IPS DF 6.9 (cell line): ENCODE measurements around the gene KLHL29.

Source experiments
- DNase-seq: peaks from one replicate; pipeline ENCODE4 v3.0.0-alpha.2; 2013; ENCODE audit warnings: low read depth, low spot score
- H3K27ac ChIP-seq: one replicate; pipeline ENCODE4 v1.5.1; 2013; ENCODE audit warnings: low read length, control low read depth
- H3K27me3 ChIP-seq: 2 replicates; pipeline ENCODE4 v1.6.1; 2013; ENCODE audit warnings: mild to moderate bottlenecking, low read length; ENCODE audit not compliant: control insufficient read depth, insufficient read depth
- H3K36me3 ChIP-seq: 2 replicates; pipeline ENCODE4 v1.6.1; 2013; ENCODE audit warnings: low read length; ENCODE audit not compliant: control insufficient read depth, insufficient read depth
- H3K4me1 ChIP-seq: 2 replicates; pipeline ENCODE4 v1.6.1; 2013; ENCODE audit warnings: low read length; ENCODE audit not compliant: control insufficient read depth, insufficient read depth
- H3K4me3 ChIP-seq: 2 replicates; pipeline ENCODE4 v1.5.1; 2013; ENCODE audit warnings: mild to moderate bottlenecking, low read length
- H3K9me3 ChIP-seq: 2 replicates; pipeline ENCODE4 v1.6.1; 2013; ENCODE audit warnings: low read length, inconsistent platforms; ENCODE audit not compliant: control insufficient read depth, insufficient read depth
- WGBS: extraction: QIAGEN DNeasy Blood & Tissue Kit; methylation state at CpG from one replicate; pipeline ENCODE4 v1.1.7; 2013; ENCODE audit warnings: mixed read lengths, missing lambda C conversion rate; ENCODE audit not compliant: insufficient read length, insufficient coverage; 5-methylcytosine and 5-hydroxymethylcytosine counted together

Gene KLHL29

DNA sequence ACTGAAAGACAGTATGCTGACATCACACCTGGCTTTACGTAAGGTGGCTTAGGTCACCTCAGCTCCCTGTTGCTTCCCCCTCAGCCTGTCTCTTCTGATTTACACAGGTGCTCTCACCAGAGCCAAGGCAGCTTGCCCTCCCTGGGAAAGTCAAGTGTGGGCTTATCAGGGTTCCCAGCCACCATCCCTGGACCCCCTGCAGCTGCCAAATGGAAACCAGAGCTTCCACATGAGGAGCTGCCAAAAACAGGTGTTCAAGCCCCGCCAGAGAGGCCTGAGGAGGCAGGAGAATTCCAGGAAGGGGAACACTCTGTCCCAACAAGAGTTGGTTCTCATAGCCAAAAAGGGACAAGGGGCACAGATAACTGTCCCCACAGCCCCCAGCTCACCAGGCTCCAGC, 275.3 kb downstream of the KLHL29 start:
- no CpG with 5 or more reads among the region's 2 CpGs for WGBS
- no peaks in the 10 kb centered on the region for H3K36me3 ChIP-seq
- H3K27me3 ChIP-seq: no peaks in the 10 kb centered on the region
- H3K27ac ChIP-seq: no peak overlapping the region
- DNase-seq: no peak
- H3K4me3 ChIP-seq: no peak overlapping the region
- no peaks in the 10 kb centered on the region for H3K9me3 ChIP-seq
- H3K4me1 ChIP-seq: 0 out of 2 replicates have a peak, but pooled peaks cover 2% of the 10 kb centered on the region

DNA sequence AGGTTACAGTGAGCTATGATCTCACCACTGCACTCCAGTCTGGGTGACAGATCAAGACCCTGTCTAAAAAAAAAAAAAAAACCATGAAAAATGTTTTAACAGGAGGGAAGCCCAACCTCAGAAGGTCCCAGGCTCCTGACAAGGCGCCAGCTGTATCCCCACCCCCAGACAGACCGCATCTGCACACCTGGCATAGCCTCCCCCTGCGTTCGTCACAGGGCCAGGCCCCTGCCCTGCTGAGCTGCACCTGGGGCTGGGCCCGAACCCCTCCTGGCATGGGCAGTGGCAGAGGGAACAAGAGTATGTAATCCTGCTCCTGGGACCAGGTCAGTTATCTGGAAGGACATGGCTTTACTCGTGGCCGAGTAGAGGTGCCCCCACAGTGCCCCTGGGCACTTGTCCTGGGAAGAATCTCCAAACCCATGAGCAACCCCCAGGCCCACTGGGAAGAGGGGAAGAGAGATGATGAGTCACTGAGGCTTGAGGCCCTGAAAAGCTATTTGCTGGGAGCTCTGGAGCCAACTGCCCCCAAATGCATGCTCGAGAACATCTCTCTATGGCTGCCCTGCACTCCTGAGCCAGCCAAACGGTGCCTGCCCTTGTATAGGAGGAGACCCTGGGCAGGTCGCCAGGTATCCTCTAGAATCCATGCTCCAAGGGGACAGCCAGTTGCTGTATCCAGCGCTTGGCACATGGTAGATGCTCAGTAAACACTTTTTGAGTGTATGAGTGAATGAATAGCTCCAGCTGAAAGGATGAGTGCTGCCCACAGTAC, 276.5 kb downstream of the KLHL29 start:
- no peaks in the 10 kb centered on the region for H3K27me3 ChIP-seq
- DNase-seq: no peak
- H3K4me3 ChIP-seq: no peak overlapping the region
- no peak overlapping the region for H3K27ac ChIP-seq
- H3K9me3 ChIP-seq: no peaks in the 10 kb centered on the region
- WGBS: no CpG with 5 or more reads among the region's 11 CpGs
- no peaks in the 10 kb centered on the region for H3K36me3 ChIP-seq
- 0 out of 2 replicates have a peak, but pooled peaks cover 2% of the 10 kb centered on the region for H3K4me1 ChIP-seq

DNA sequence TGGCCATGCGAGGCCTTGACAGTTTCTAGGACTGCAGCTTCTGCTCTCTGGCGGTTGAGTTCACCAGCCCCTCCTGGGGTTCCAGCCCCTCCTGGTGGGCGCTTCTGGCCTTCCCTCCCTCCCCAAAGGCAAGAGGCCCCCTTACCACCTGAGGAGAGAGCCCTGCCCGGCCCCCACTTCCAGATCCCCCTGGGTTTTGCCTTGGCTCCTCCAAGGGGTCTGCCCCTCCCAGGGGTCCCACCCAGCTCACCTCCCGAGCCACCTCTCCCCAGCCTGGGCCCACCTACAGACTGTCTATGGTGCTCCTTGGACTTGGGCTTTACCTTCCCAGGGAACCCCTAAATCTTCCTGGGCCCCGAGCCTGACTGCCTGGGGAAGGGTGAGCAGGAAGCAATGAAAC, 277.5 kb downstream of the KLHL29 start:
- Histone ChIP-seq H3K9me3 (no peaks in the 10 kb centered on the region), H3K27me3 (no peaks in the 10 kb centered on the region), H3K4me1 (0 out of 2 replicates have a peak, but pooled peaks cover 2% of the 10 kb centered on the region), H3K27ac (no peak overlapping the region), H3K36me3 (no peaks in the 10 kb centered on the region), H3K4me3 (no peak overlapping the region)
- DNase-seq: no peak
- no CpG with 5 or more reads among the region's 6 CpGs for WGBS

DNA sequence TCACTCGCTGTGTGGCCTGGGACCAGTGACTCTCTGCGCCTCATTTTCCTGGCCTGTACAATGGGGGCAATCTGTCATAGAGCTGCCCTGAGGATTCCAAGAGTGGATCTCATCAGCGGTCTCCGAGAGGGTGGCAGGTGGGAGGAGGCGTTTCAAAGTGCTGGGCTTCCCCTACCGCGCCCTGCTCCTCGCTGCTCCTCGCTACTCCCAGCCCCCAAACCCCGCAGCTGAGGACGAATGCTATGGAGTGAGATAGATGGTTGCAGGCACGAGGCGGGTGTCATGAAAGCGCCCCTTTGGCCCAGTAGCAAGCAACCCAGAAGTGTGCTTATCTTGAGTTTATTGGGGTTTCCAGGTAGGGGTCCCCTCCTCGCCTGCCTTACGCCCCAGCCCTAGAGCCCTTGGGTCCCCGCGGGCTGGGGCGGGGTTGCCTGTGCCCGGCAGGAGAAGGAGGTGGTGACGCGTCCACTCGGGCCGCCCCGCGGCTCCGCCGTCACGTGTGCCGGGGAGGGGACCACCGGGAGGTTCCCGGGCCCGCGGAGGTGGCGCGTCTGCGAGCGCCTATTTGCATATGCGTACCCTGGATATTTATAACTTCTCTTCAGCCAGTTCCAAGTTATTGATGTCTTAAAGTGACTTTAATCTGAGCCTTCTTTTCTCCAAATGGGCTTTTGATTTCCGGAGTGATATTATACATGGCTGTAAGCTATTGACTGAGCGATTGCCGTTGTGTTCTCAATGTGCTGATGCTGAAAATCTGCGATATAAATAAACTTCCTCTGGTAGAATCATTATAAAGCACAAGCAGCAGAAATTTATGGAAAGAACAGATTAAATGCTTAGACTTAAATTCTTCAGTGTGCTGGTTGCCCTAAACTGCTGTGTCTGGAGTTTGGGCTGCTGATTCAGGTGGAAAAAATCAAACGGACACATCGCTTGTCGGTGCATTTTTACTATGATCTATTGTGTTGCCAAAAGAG, 278.3 kb downstream of the KLHL29 start:
- no peak overlapping the region for H3K4me3 ChIP-seq
- no CpG with 5 or more reads among the region's 46 CpGs for WGBS
- H3K27me3 ChIP-seq: no peaks in the 10 kb centered on the region
- H3K9me3 ChIP-seq: no peaks in the 10 kb centered on the region
- no peak for DNase-seq
- no peak overlapping the region for H3K27ac ChIP-seq
- H3K36me3 ChIP-seq: no peaks in the 10 kb centered on the region
- 0 out of 2 replicates have a peak, but pooled peaks cover 2% of the 10 kb centered on the region for H3K4me1 ChIP-seq

DNA sequence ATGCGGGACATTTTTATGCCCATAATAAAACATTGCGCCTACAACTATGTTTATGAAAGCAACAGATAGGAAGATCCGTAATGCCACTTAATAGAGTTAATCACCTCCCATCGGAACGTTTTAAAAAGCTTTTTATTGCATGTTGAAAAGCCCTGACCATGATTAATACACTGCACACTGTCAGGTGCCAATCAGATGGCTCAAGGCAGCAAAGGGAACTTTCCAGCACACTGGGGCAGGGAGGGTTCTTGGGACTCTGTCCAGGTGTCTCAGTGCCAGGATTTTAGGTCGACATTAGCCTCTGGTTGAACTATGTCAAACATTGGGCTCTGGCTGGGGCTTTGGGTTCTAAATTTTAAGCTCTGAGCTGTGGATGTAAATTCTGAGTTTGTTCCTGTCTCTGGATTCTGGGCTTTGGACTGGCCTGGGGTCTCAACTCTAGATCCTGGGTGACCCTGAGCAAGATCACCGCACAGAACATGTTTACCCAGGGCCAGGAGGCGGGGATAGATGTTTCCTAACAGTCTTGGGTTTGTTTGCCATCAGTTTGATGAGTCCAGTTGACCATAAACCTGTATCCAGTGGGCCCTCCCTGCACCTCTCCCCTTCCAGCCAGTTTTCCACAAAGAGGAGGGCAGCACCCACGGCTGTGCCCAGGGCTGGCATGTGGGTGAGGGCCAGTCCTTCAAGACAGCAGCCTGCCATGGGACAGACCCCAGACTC, 279.2 kb downstream of the KLHL29 start:
- Histone ChIP-seq H3K27me3 (no peaks in the 10 kb centered on the region), H3K4me3 (no peak overlapping the region), H3K4me1 (0 out of 2 replicates have a peak, but pooled peaks cover 2% of the 10 kb centered on the region), H3K36me3 (no peaks in the 10 kb centered on the region), H3K27ac (no peak overlapping the region), H3K9me3 (no peaks in the 10 kb centered on the region)
- no CpG with 5 or more reads among the region's 9 CpGs for WGBS
- DNase-seq: no peak

DNA sequence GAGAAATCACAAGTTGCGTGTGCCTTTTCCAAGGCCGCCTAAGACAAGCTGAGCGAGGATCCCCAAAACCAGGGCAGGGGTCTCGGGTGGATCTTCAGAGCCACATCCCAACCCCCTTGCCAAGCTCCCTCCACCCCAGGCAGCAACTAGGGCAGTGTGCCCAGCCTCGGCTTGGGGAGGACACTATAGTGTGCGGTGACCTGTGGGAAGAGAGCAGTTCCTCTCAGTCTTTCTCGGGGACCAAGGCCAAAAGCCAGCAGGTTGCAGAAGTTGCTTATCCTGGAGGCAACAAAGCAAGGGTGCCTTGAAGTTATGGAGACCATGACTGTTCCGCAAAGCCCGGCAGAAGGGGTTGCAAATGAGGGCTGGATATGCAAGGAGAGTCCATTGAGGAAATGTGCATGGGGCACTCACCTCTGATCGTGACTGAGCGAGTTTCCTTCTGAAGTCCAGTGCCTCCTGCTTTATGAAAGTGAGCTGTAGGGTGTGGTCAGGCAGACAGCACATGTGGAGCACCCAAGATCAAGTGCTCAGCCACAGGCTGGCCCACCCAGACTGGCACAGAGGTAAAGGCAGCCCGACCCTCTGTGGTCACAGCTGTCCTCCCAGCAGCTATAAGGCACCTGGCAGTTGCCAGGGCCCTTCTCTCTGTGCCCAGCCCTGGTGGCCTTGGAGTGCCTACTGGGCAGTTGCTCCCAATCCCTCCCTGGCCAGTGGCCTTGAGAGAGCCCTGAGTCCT, 281.4 kb downstream of the KLHL29 start:
- H3K4me3 ChIP-seq: no peak overlapping the region
- no CpG with 5 or more reads among the region's 12 CpGs for WGBS
- no peaks in the 10 kb centered on the region for H3K9me3 ChIP-seq
- no peaks in the 10 kb centered on the region for H3K27me3 ChIP-seq
- DNase-seq: no peak
- H3K27ac ChIP-seq: no peak overlapping the region
- 0 out of 2 replicates have a peak, but pooled peaks cover 2% of the 10 kb centered on the region for H3K4me1 ChIP-seq
- H3K36me3 ChIP-seq: no peaks in the 10 kb centered on the region

DNA sequence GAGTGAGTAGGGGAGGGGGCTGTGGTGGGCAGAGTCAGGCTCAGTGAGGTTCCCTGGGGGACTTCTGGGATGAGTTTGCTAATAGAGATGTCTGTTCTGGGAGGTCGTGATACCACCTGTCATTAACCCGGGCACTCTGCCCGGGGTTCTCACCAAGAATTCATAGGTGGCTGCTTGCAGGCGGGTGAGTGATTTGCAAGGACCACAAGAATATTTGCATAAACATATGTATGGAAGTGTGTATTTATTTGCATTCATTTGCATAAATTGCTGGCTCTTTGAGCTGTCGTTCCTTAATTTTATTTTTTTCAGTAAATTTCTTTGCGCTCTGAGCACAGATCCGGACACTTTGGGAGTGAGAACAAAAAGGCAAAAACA, 282.0 kb downstream of the KLHL29 start:
- no CpG with 5 or more reads among the region's 7 CpGs for WGBS

DNA sequence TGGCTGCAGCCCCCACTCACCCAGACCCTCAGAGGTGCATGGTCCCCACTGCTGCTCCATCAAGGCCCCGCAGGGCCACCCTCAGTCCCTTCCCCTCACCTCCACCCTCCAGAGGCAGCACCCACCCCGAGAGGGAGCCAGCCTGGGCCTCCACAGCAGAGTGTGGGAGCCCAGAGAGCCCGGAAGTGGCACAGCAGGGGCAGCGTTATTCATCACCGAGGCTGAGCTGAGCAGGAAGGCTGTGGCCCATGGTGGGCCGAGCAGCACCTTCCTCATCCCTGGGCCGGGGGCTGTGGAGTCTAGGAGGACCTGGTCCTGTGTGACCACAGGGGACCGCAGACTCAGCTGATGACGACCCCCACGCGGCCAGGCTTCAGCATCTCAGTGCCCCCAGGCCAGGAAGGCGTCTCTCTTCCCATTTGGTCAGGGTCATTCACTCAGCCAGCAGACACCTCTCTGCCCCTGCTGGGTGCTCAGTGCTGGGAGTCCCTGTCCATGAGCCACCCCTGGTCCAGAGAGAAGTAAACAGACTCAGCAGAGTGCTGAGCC, 283.9 kb downstream of the KLHL29 start:
- peaks cover 3% of the 10 kb centered on the region; the same call in 1 of the 2 replicates for H3K4me1 ChIP-seq
- DNase-seq: no peak
- no peaks in the 10 kb centered on the region for H3K27me3 ChIP-seq
- no peak overlapping the region for H3K27ac ChIP-seq
- H3K4me3 ChIP-seq: no peak overlapping the region
- H3K36me3 ChIP-seq: no peaks in the 10 kb centered on the region
- no CpG with 5 or more reads among the region's 12 CpGs for WGBS
- no peaks in the 10 kb centered on the region for H3K9me3 ChIP-seq

More for the DNA sequence above, 282.0 kb downstream of the KLHL29 start:
- Histone ChIP-seq H3K9me3 (no peaks in the 10 kb centered on the region), H3K27ac (no peak overlapping the region), H3K27me3 (no peaks in the 10 kb centered on the region), H3K4me1 (0 out of 2 replicates have a peak, but pooled peaks cover 2% of the 10 kb centered on the region), H3K36me3 (no peaks in the 10 kb centered on the region), H3K4me3 (no peak overlapping the region)
- no peak for DNase-seq

DNA sequence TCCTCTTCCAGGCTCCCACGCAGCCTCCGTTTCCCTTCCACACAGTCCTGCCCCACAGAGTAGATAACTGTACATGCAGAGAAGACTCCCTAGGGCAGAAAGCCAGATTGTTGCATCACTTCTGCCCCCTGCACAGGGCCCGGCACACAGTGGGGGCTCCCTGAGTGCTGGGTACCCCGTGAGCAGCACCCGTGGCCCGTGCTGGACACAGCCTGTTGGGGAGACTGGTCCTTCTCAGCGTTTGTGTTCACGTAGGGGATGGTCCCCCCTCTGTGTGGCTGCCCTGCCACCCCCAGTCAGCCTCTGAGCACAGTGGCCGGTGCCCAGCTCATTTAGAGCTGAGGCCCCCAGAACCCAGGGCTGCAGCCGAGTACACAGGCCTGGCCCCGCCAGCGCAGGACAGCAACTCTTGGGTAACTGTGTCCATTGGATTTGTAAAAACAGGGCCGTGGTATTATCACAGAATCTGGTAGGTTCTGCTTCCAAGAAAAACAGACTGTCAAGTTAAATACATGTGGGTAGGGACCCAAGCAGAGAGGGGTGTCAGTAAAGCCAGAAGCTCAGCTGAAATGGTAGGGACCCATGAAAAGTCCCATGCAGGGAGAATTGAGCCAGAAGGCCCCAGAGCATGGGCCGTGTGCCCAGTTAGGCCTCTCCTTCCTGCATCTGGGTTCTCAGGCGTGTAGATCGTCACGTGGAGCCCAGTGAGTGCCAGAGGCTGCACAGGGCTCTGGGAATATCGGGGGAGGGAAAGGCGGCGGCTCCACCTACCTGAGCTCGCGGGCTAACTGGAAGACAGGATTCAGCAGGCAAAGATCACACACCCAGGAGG, 284.6 kb downstream of the KLHL29 start:
- Histone ChIP-seq H3K9me3 (no peaks in the 10 kb centered on the region), H3K27ac (no peak overlapping the region), H3K27me3 (no peaks in the 10 kb centered on the region), H3K4me3 (no peak overlapping the region), H3K4me1 (peaks cover 3% of the 10 kb centered on the region; the same call in 1 of the 2 replicates), H3K36me3 (no peaks in the 10 kb centered on the region)
- no peak for DNase-seq
- WGBS: no CpG with 5 or more reads among the region's 22 CpGs
